Tibial nerve (tissue), 4 donors: ENCODE measurements around the gene NDUFAF7. TPM values are rescaled to one million over a fixed set of nuclear protein-coding genes. Genes with fewer than 3 reads are reported as not detected.
"Not testable (repeated sequence)": the region's sequence is repeated elsewhere in the genome, so short reads cannot be mapped to it uniquely, and the experiment has no call there.

ENCODE experiments used
- DNase-seq, 2 donors: peaks; one replicate each; pipeline ENCODE4 v3.0.0-alpha.2; 2019; ENCODE audit warnings: low spot score in 2 of 2
- H3K27ac ChIP-seq, 4 donors: fragments of 200-600 bp; sonication (generic) in 3 of 4; one replicate each; pipeline ENCODE4 v1.5.1; 2017 to 2019; ENCODE audit warnings: mild to moderate bottlenecking in 1 of 4
- H3K27me3 ChIP-seq, 2 donors: fragments of 200-600 bp; sonication (generic) in 1 of 2; one replicate each; pipeline versions ENCODE4 v1.5.1 to v1.6.0; 2017 to 2019
- H3K36me3 ChIP-seq, 3 donors: fragments of 200-600 bp; sonication (generic); one replicate each; pipeline ENCODE4 v1.5.1; 2018 to 2019
- H3K4me1 ChIP-seq, 4 donors: fragments of 200-600 bp; sonication (generic) in 3 of 4; one replicate each; pipeline ENCODE4 v1.5.1; 2017 to 2019
- H3K4me3 ChIP-seq, 4 donors: fragments of 200-600 bp; sonication (generic) in 3 of 4; one replicate each; pipeline ENCODE4 v1.5.1; 2017 to 2019; ENCODE audit warnings: mild to moderate bottlenecking in 1 of 4, moderate library complexity in 1 of 4
- H3K9me3 ChIP-seq, 4 donors: fragments of 200-600 bp; sonication (generic) in 3 of 4; one replicate each; pipeline ENCODE4 v1.5.1; 2017 to 2019
- EP300 ChIP-seq, 2 donors: sonication (generic); formaldehyde crosslinking; IDR thresholded peaks; one replicate each; pipeline ENCODE4 v1.6.1; 2017; ENCODE audit warnings: antibody characterized with exemption in 2 of 2, mild to moderate bottlenecking in 1 of 2
- POLR2A ChIP-seq, 2 donors: fragments of 450-650 bp; IDR thresholded peaks; one replicate each; pipeline ENCODE4 v1.6.1; 2017; ENCODE audit warnings: antibody characterized with exemption in 2 of 2, mild to moderate bottlenecking in 2 of 2, moderate library complexity in 2 of 2
- WGBS, 2 donors: methylation state at CpG; one replicate each; pipeline ENCODE4 v1.1.5; 2018; 5-methylcytosine and 5-hydroxymethylcytosine counted together
- total RNA-seq, 4 donors: library from RNA; depleted of rRNA; stranded (reverse); fragments of >200 nt; gene quantifications; one replicate each; pipeline ENCODE4 v1.1.0, GENCODE V29; 2016
- TF ChIP-seq, protein P1 (sequence below), 5 experiments: fragments of 200-600 bp in 3 of 5; fragments of 450-650 bp in 2 of 5; sonication (generic) in 3 of 5; IDR thresholded peaks; one replicate each; pipeline ENCODE4 v1.5.1; 2016 to 2019; ENCODE audit warnings: antibody characterized with exemption in 5 of 5, mild to moderate bottlenecking in 3 of 5, moderate library complexity in 2 of 5

The NDUFAF7 gene
- total RNA-seq, 4 donors from 2014 or later, result 14.7 to 23.4 (median 19.1) TPM

DNA sequence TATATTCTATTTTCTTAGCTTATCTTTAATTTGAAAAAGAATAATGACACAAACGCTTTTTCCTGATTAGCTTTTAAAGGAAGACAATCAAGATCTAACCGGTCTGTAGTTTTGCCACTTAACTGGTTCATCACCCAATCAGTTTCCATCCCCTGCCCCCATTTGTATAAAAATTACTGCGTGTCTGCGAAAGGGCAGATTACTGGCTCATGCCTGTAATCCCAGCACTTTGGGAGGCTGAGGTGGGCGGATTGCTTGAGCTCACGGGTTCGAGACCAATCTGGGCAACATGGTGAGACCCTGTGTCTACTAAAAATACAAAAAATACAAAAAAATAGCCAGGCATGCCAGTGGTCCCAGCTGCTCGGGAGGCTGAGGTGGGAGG, 32.8 kb upstream of the NDUFAF7 start:
- TF ChIP-seq, protein P1, sequence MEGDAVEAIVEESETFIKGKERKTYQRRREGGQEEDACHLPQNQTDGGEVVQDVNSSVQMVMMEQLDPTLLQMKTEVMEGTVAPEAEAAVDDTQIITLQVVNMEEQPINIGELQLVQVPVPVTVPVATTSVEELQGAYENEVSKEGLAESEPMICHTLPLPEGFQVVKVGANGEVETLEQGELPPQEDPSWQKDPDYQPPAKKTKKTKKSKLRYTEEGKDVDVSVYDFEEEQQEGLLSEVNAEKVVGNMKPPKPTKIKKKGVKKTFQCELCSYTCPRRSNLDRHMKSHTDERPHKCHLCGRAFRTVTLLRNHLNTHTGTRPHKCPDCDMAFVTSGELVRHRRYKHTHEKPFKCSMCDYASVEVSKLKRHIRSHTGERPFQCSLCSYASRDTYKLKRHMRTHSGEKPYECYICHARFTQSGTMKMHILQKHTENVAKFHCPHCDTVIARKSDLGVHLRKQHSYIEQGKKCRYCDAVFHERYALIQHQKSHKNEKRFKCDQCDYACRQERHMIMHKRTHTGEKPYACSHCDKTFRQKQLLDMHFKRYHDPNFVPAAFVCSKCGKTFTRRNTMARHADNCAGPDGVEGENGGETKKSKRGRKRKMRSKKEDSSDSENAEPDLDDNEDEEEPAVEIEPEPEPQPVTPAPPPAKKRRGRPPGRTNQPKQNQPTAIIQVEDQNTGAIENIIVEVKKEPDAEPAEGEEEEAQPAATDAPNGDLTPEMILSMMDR (IDR thresholded peaks at IDR 0.05), result no peak
- TF ChIP-seq EP300 (IDR thresholded peaks at IDR 0.05), result no peak
- no peak for TF ChIP-seq POLR2A (IDR thresholded peaks at IDR 0.05)
- Histone ChIP-seq H3K9me3 (peaks cover 0 to 9% (median 0%) of the 10 kb centered on the region in 4 donors), H3K27ac (no peak overlapping the region), H3K27me3 (no peaks in the 10 kb centered on the region), H3K4me1 (peaks cover 0 to 23% (median 8%) of the 10 kb centered on the region in 4 donors), H3K4me3 (no peak overlapping the region), H3K36me3 (peaks cover 0 to 50% (median 6%) of the 10 kb centered on the region in 3 donors)
- DNase-seq, result no peak
- WGBS, 2 donors, result 88 to 91% methylated on average over 8 of the region's 8 CpGs

GRCh38 chr2:37201208-37201607, 30.2 kb upstream of the NDUFAF7 start:
- TF ChIP-seq, protein P1 (IDR thresholded peaks at IDR 0.05), result no peak
- TF ChIP-seq EP300 (IDR thresholded peaks at IDR 0.05) (no peak), POLR2A (IDR thresholded peaks at IDR 0.05) (no peak)
- WGBS, 2 donors, result 83 to 86% methylated on average over 1 of the region's 1 CpG

DNA sequence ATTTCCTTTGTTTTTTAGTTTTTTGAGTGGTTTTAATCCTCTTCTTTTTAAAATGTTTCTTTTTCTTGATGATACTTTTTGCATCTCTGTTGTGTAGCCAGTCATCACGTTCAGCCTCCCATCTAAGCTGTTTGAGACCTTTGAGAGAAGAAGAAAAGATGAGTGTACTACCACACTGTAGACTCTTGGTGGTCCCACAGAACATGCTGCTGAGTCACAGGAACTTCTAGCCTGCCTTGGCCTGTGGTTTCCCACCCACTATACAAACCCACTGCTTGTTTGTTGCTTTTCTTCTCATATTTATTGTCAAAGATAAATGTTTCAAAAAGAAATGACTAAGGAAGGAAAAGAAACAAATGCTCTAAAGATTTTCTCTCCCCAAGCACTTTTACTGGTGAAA, 29.7 kb upstream of the NDUFAF7 start:
- Histone ChIP-seq H3K4me3 (no peak overlapping the region), H3K27ac (no peak overlapping the region), H3K4me1 (peaks cover 0 to 18% (median 8%) of the 10 kb centered on the region in 4 donors), H3K27me3 (no peaks in the 10 kb centered on the region), H3K9me3 (peaks cover 0 to 28% (median 0%) of the 10 kb centered on the region in 4 donors), H3K36me3 (peaks cover 8 to 81% (median 9%) of the 10 kb centered on the region in 3 donors)
- no peak for DNase-seq
- WGBS, 2 donors, result 67 to 74% methylated on average over 1 of the region's 1 CpG
- TF ChIP-seq, protein P1 (IDR thresholded peaks at IDR 0.05), result no peak

More at GRCh38 chr2:37201208-37201607, 30.2 kb upstream of the NDUFAF7 start:
- Histone ChIP-seq H3K36me3 (peaks cover 8 to 76% (median 9%) of the 10 kb centered on the region in 3 donors), H3K4me1 (peaks cover 0 to 18% (median 8%) of the 10 kb centered on the region in 4 donors), H3K9me3 (peaks cover 0 to 23% (median 0%) of the 10 kb centered on the region in 4 donors), H3K27me3 (no peaks in the 10 kb centered on the region), H3K4me3 (no peak overlapping the region), H3K27ac (no peak overlapping the region)
- no peak for DNase-seq

GRCh38 chr2:37203708-37204107, 27.8 kb upstream of the NDUFAF7 start:
- H3K36me3 ChIP-seq, result peaks cover 9 to 99% (median 11%) of the 10 kb centered on the region in 3 donors

DNA sequence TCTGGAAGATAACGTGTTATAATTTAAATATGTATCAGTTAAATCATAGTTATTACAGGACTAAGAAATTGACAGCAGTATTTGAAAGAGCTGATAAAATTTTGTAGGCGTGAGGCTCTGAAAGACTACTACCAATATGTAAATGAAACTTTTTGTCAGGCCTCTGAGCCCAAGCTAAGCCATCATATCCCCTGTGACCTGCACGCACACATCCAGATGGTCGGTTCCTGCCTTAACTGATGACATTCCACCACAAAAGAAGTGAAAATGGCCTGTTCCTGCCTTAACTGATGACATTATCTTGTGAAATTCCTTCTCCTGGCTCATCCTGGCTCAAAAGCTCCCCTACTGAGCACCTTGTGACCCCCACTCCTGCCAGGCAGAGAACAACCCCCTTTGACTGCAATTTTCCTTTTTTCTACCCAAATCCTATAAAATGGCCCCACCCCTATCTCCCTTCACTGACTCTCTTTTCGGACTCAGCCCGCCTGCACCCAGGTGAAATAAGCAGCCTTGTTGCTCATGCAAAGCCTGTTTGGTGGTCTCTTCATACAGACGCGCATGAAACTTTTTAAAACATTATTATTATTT, 26.3 kb upstream of the NDUFAF7 start:
- Histone ChIP-seq H3K9me3 (peaks cover 0 to 61% (median 7%) of the 10 kb centered on the region in 4 donors), H3K36me3 (peaks cover 9 to 100% (median 22%) of the 10 kb centered on the region in 3 donors)
- not testable (repeated sequence) for H3K27me3 ChIP-seq, H3K4me1 ChIP-seq, H3K27ac ChIP-seq, DNase-seq, H3K4me3 ChIP-seq
- 89 to 90% methylated on average over 8 of the region's 8 CpGs for WGBS, 2 donors

More at GRCh38 chr2:37203708-37204107, 27.8 kb upstream of the NDUFAF7 start:
- Histone ChIP-seq H3K27ac (no peak overlapping the region), H3K27me3 (no peaks in the 10 kb centered on the region), H3K9me3 (peaks cover 0 to 47% (median 4%) of the 10 kb centered on the region in 4 donors), H3K4me3 (no peak overlapping the region), H3K4me1 (peaks cover 0 to 2% (median 0%) of the 10 kb centered on the region in 4 donors)
- no peak for TF ChIP-seq POLR2A (IDR thresholded peaks at IDR 0.05)
- TF ChIP-seq, protein P1 (IDR thresholded peaks at IDR 0.05), result no peak
- no peak for TF ChIP-seq EP300 (IDR thresholded peaks at IDR 0.05)
- 90 to 91% methylated on average over 2 of the region's 2 CpGs for WGBS, 2 donors
- DNase-seq, result no peak
